CD1c-positive myeloid dendritic cell (primary cell): ENCODE results near the gene PHLDA3.

Experiments
- DNase-seq: peaks from one replicate; pipeline ENCODE4 v3.0.0-alpha.2; 2016; ENCODE audit errors: extremely low spot score

Gene PHLDA3

DNA sequence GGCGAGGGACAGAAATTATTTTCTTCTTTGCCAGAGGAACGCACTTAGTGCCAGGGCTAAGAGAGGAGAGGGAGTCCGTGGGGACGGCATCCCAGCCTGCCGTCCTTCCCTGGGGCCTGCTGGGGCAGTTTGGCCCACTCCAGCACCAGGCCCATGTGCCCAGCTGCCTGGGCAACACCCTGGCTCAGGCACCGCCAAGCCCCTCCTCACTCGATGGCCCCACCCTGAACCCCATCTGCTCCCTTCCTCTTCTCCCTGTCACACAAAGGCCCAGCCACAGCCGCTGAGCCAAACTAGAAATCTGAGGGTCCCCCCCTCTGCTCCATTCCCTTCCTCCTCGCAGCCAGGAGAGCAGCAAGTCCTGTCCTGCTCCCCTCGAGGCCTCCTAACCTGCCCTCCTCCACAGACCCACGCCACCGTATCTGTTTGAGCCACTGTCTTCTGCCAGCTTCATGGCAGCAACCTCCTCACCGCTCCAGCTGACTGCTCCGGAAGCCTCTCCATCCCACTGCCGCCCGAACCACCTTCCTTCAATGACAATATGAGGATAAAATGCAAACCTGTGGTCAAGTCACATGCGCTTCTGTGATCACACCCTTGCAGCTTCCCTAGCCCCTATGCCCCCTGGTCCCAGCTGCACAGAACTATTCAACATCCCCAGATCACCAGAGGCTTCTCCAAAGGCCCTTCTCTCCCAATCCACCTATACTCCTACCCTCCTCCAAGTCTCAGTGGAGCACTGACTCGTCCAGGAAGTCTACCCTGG is 39.1 kb downstream of the PHLDA3 start:
- no peak for DNase-seq

DNA sequence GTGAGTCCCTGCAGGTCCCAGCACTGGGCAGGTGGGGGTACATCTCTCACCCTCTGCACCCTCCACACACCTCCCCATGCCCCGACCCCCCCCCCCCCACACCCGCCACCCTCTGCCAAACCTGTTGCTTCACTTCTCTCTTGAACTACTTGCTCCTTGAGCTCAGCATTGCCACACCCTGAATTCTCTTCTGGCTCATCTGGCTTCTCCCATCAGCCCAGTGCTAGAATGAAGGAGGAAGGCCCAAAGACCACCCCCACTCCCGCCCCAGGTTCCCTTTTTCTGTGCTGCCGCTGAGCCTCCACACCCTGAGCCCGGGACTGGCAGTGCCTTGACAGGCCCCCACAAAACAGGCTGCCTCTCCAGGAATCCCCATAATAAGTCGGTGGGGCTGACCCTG is 41.0 kb downstream of the PHLDA3 start:
- DNase-seq = peak; percentile 23

DNA sequence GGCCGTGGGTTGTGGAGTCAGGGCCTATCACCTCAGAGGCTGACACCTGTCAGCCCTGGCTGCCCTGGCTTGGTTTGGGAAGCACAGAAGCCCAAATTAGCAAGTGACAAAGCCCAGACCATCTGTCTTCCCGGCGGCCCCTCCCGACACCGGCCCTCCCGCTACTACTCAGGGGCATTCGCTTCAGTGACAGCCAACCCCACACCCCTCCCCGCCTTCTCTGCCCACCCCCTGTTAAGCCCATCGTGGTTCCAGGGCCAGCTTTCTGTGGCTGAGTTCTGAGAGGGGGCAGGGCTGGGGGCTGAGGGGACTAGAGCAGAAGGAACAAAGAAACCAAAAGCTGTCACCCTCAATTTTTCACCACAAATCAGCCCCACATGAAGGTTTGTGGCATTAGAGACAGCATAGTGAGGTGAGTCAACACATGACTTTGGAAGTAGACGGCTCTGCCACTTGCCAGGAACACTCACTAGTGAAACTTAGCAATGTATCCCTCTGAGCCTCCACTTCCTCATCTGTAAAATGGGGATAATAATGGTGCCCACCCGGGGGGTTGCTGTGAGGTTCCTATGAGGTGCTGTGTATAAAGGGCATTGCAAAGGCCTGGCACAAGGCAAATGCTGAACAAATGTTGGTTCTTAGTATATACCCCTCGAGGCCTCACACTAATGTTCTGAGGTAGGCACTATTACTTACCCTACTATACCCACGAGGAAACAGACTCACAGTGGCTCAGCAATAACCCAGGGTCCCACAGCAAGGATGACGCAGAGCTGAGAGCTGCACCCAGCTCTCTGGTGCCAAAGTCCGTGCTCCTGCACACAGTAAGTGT is 42.3 kb downstream of the PHLDA3 start:
- no peak for DNase-seq

DNA sequence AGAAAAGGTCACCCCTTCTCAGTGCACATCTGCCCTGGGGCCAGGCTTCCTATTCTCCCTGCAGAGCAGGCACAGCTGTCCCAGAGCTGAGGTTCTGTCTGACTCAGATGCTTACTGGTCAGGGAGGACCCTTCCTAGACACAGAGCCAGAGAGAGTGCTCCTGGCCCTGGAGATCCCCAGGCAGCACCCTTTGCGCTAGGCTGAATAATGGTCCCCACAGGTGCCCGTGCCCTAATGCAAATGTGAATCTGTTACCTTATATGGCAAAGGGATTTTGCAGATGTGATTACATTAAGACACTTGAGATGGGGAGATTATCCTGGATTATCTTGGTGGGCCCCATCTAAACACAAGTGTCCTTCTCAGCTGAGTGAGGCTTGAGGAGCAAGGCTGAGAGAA is 44.8 kb downstream of the PHLDA3 start:
- DNase-seq = no peak

- no peak for DNase-seq
These were observed 45.3 kb downstream of the PHLDA3 start for GRCh38 chr1:201423655-201424054.

DNA sequence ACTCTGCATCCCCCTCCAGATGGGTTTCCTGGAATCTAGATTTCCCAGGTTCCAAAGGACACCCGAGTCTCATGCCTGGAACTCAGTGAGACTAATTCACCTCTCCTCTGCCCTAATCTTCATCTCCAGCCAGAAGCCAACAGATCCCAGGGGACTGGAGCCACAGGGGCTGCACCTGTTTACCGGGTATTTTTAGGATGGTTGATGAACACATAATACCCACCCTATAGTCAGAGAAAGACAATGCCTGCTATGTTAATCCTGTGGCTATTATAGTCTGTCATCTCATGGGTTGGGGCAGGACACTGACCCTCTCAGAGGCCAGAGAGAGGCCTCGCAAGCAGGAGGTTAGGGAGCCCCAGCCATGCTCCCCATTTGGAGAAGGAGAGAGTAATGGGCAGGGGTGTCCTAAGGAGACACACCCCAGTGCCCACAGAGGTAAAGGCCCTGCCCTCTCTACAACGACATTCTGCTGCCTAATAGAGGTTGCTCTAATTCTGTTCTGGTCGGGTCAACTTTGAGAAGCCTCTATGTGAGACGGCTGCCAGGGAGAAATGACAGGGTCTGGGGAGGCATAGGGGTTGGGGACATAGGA is 46.5 kb downstream of the PHLDA3 start:
- no peak for DNase-seq

DNA sequence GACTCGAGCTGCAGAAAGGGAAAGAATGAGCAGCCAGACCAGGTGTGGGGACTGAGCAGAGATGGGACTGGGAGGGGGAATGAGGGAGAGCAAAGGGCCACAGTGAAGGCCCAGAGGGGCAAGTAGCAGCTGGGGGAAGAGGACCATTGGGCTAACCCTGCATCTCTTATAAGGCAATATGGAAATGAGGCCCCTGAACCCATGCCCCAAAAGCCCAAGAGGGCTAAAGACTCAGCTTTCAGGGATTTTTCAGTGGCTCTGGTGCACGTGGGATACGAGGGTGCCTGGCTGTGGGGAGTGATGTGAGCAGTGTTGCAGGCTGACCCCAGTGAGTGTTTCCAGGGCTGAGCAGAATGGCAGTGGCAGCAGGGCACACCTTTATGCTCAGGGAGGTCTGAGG is 47.0 kb downstream of the PHLDA3 start:
- no peak for DNase-seq

GRCh38 chr1:201421041-201421440 is 47.9 kb downstream of the PHLDA3 start:
- DNase-seq = no peak

GRCh38 chr1:201420608-201421002 is 48.4 kb downstream of the PHLDA3 start:
- DNase-seq = no peak

DNA sequence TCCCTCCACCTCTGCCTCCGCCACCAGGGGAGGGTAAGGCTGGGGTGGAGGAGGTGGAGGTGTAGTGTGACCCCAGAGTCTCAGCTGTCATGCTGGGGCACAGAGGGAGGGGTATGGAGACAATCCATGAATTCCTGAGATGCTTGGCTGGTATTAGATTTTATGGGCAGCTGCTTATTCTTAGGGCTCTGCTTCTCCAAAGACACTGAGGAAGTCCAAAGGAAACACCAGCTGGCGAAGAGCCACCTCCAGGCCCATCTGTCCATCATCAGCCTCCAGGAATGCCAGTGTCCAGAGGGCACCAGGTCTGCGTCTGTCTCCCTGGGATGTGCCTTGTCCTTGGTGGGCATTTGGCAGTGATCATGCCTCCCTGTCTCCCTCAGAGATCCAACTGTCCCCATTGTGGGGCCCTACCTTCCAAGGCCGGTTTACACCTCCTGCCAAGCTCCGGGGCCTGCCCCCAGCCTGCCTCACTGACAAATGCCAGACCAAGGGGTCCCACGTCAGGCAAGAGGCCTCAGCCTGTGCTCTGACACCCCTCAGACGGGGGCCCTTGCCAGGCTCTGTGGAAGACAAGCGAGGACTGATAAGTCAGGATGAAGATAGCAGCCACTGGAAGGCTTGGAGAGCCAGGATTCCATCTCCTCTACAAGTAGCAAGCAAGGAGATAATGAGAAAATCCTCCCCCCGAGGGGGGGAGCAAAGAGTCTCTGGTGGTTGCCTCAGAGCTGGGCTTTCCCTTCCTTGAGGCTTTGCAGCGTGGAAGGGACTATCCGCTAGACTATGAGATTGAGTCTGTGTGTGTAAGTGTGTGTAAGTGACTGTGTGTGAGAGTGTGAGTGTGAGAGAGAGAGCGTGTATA is 49.0 kb downstream of the PHLDA3 start:
- DNase-seq = no peak

DNA sequence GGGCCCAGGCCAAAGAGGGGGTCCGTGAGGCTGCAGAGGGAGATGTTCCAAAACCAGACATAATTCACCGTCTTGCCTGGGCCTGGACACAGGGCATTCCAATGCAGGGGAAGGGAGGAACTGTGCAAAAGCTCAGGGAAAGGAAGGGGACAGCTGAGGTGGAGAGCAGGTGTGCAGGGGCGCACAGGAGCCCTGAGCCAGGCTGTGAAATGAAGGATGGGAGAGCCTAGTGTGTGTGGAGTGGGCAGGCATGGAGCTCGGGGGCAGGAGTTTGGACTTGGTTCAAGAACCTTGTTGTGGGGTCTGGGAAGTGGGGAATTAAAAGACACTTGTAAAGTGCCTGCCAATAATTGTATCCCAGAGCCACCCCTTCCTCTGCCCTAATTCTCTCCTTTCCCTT is 49.7 kb downstream of the PHLDA3 start:
- DNase-seq = no peak

GRCh38 chr1:201418461-201418860 is 50.5 kb downstream of the PHLDA3 start:
- no peak for DNase-seq
